Measurements from ENCODE around the gene USP32.
A peak's percentile ranks its signal among the peaks of the same experiment; 100 is the strongest.
"Not testable (repeated sequence)": the region's sequence is repeated elsewhere in the genome, so short reads cannot be mapped to it uniquely, and the experiment has no call there.

USP32 gene

GRCh38 chr17:60392042-60392844 is at the start of gene USP32:
Gene USP32 (minus strand): TSS chr17:60392133. CDS start chr17:60391939, 194 bp downstream.
- DNase-seq (ENCODE audit: low read depth in 2 of 2): peak; percentile 98

- no peak for DNase-seq (ENCODE audit: low read depth in 2 of 2)
Measured at GRCh38 chr17:60439501-60439900, 47.6 kb upstream of the USP32 start.

GRCh38 chr17:60436676-60437075 is 44.7 kb upstream of the USP32 start:
- DNase-seq (ENCODE audit: low read depth in 2 of 2): no peak

GRCh38 chr17:60435244-60436167 is 43.6 kb upstream of the USP32 start:
- peak; percentile 25 to 40 for DNase-seq (ENCODE audit: low read depth in 2 of 2)

GRCh38 chr17:60433021-60433997 is 41.4 kb upstream of the USP32 start:
- not testable (repeated sequence) for DNase-seq (ENCODE audit: low read depth in 2 of 2)

- DNase-seq (ENCODE audit: low read depth in 2 of 2): not testable (repeated sequence)
Measured at GRCh38 chr17:60430561-60430960, 38.6 kb upstream of the USP32 start.

- not testable (repeated sequence) for DNase-seq (ENCODE audit: low read depth in 2 of 2)
Measured at GRCh38 chr17:60428491-60428890, 36.6 kb upstream of the USP32 start.

- DNase-seq (ENCODE audit: low read depth in 2 of 2): no peak
Measured at GRCh38 chr17:60426596-60426995, 34.7 kb upstream of the USP32 start.

- DNase-seq (ENCODE audit: low read depth in 2 of 2): no peak
Measured at GRCh38 chr17:60425626-60426025, 33.7 kb upstream of the USP32 start.

- DNase-seq (ENCODE audit: low read depth in 2 of 2): no peak
Measured at GRCh38 chr17:60423865-60424264, 31.9 kb upstream of the USP32 start.

- DNase-seq (ENCODE audit: low read depth in 2 of 2): no peak
Measured at GRCh38 chr17:60422162-60422665, 30.3 kb upstream of the USP32 start, which contains the start of gene CHCT1. Gene CHCT1 (plus strand): TSS chr17:60422489. CDS start chr17:60422593, 104 bp downstream.

GRCh38 chr17:60421273-60422161 is 29.6 kb upstream of the USP32 start:
- DNase-seq (ENCODE audit: low read depth in 2 of 2): peak; percentile 69 to 70

GRCh38 chr17:60419875-60420274 is 27.9 kb upstream of the USP32 start:
- not testable (repeated sequence) for DNase-seq (ENCODE audit: low read depth in 2 of 2)

GRCh38 chr17:60419003-60419402 is 27.1 kb upstream of the USP32 start:
- DNase-seq (ENCODE audit: low read depth in 2 of 2): not testable (repeated sequence)

GRCh38 chr17:60416368-60416925 is 24.5 kb upstream of the USP32 start:
- DNase-seq (ENCODE audit: low read depth in 2 of 2): no peak

- no peak for DNase-seq (ENCODE audit: low read depth in 2 of 2)
Measured at GRCh38 chr17:60415146-60415545, 23.2 kb upstream of the USP32 start.

- DNase-seq (ENCODE audit: low read depth in 2 of 2): no peak
Measured at GRCh38 chr17:60412701-60413100, 20.8 kb upstream of the USP32 start.

- no peak for DNase-seq (ENCODE audit: low read depth in 2 of 2)
Measured at GRCh38 chr17:60410001-60410400, 18.1 kb upstream of the USP32 start.

- no peak for DNase-seq (ENCODE audit: low read depth in 2 of 2)
Measured at GRCh38 chr17:60406887-60407286, 15.0 kb upstream of the USP32 start.

GRCh38 chr17:60403962-60404361 is 12.0 kb upstream of the USP32 start:
- DNase-seq (ENCODE audit: low read depth in 2 of 2): no peak
